ENCODE data around the gene NR2E1.

The NR2E1 gene

GRCh38 chr6:108171918-108172516 lies 6.2 kb downstream of the NR2E1 start:
- DNase-seq, result no peak

GRCh38 chr6:108174371-108175175 lies 8.8 kb downstream of the NR2E1 start:
- no peak for DNase-seq

GRCh38 chr6:108175176-108175591 lies 9.4 kb downstream of the NR2E1 start:
- DNase-seq, result no peak

- DNase-seq, result no peak
These were observed 9.9 kb downstream of the NR2E1 start for GRCh38 chr6:108175592-108176279.

GRCh38 chr6:108176281-108177089 lies 10.7 kb downstream of the NR2E1 start:
- no peak for DNase-seq

- no peak for DNase-seq
These were observed 13.9 kb downstream of the NR2E1 start for GRCh38 chr6:108179741-108180140.

- DNase-seq, result no peak
These were observed 14.4 kb downstream of the NR2E1 start for GRCh38 chr6:108180266-108180665.

- no peak for DNase-seq
These were observed 15.0 kb downstream of the NR2E1 start for GRCh38 chr6:108180776-108181175.

- no peak for DNase-seq
These were observed 20.4 kb downstream of the NR2E1 start for GRCh38 chr6:108186226-108186625.

- no peak for DNase-seq
These were observed 21.7 kb downstream of the NR2E1 start for GRCh38 chr6:108187519-108187918.

GRCh38 chr6:108193131-108193530 lies 27.3 kb downstream of the NR2E1 start:
- DNase-seq, result no peak

- DNase-seq, result no peak
These were observed 28.0 kb downstream of the NR2E1 start for GRCh38 chr6:108193835-108194234.

GRCh38 chr6:108194503-108194902 lies 28.7 kb downstream of the NR2E1 start:
- no peak for DNase-seq

- no peak for DNase-seq
These were observed 29.4 kb downstream of the NR2E1 start for GRCh38 chr6:108195209-108195608.

GRCh38 chr6:108198761-108199498 lies 33.1 kb downstream of the NR2E1 start:
- no peak for DNase-seq

- no peak for DNase-seq
These were observed 34.4 kb downstream of the NR2E1 start for GRCh38 chr6:108200186-108200585.

- DNase-seq, result no peak
These were observed 34.8 kb downstream of the NR2E1 start for GRCh38 chr6:108200631-108201030.

- no peak for DNase-seq
These were observed 37.6 kb downstream of the NR2E1 start for GRCh38 chr6:108203189-108204112.

- no peak for DNase-seq
These were observed 41.2 kb downstream of the NR2E1 start for GRCh38 chr6:108207013-108207412.

GRCh38 chr6:108209738-108210137 lies 43.9 kb downstream of the NR2E1 start:
- DNase-seq, result no peak

- DNase-seq, result no peak
These were observed 44.7 kb downstream of the NR2E1 start for GRCh38 chr6:108210556-108210955.

Data from HCEC 1CT (cell line).